B cell (primary cell): ENCODE data around the gene ZNF311. TPM values are rescaled to one million over a fixed set of nuclear protein-coding genes. Genes with fewer than 3 reads are reported as not detected.

Experiments used
- ATAC-seq: fragments of 200-7000 bp; cut with Tn5 transposase; one replicate; pipeline ENCODE4 v1.10.0; 2021; ENCODE audit warnings: low read depth, mild to moderate bottlenecking, moderate number of reproducible peaks, moderate library complexity
- CTCF ChIA-PET: fragments of 350-600 bp; sonication (Branson Sonifier 250); formaldehyde crosslinking; loops from one replicate; lab custom pipeline; 2021; ENCODE audit warnings: antibody characterized with exemption, inconsistent platforms; lab: Charles Lee
- POLR2A ChIA-PET: fragments of 350-600 bp; sonication (Branson Sonifier 250); formaldehyde crosslinking; loops from one replicate; lab custom pipeline; 2021; ENCODE audit warnings: antibody characterized with exemption; lab: Charles Lee
- DNase-seq: peaks from one replicate; pipeline ENCODE4 v3.0.0; 2013
- H2AFZ ChIP-seq: 2 replicates; pipeline ENCODE4 v1.6.1; 2012; ENCODE audit warnings: mild to moderate bottlenecking, low read depth, low read length; ENCODE audit not compliant: insufficient read depth, poor library complexity, severe bottlenecking
- H3K27ac ChIP-seq, 2 donors: 1 replicate in 1 of 2; 2 replicates in 1 of 2; pipeline ENCODE4 v1.5.1; 2012 to 2013; ENCODE audit warnings: low read length in 2 of 2, mild to moderate bottlenecking in 2 of 2, moderate library complexity in 1 of 2
- H3K27me3 ChIP-seq, 4 experiments: fragments of 200-600 bp in 1 of 4; sonication (generic) in 1 of 4; replicated peaks in 1 of 4; 1 replicate in 2 of 4; 2 replicates in 2 of 4; pipeline versions ENCODE4 v1.6.1 to v1.7.0; 2013 to 2016; ENCODE audit warnings: low read length in 3 of 4, mild to moderate bottlenecking in 2 of 4, mixed read lengths in 1 of 4, moderate library complexity in 1 of 4; ENCODE audit not compliant: insufficient read depth in 4 of 4, control insufficient read depth in 3 of 4; ENCODE audit errors: control extremely low read depth in 1 of 4
- H3K36me3 ChIP-seq, 2 experiments: replicated peaks in 1 of 2; 1 replicate in 1 of 2; 2 replicates in 1 of 2; pipeline versions ENCODE4 v1.6.1 to v1.7.1; 2013; ENCODE audit warnings: low read length in 1 of 2; ENCODE audit not compliant: insufficient read depth in 2 of 2, control insufficient read depth in 1 of 2; ENCODE audit errors: control extremely low read depth in 1 of 2, extremely low read depth in 1 of 2
- H3K4me1 ChIP-seq, 2 donors: fragments of 200-600 bp in 1 of 2; sonication (generic) in 1 of 2; 1 replicate in 1 of 2; 2 replicates in 1 of 2; pipeline versions ENCODE4 v1.5.1 to v1.6.1; 2013 to 2017; ENCODE audit warnings: low read length in 2 of 2; ENCODE audit not compliant: control insufficient read depth in 2 of 2, insufficient read depth in 2 of 2
- H3K4me2 ChIP-seq: replicated peaks from 2 replicates; pipeline ENCODE3; 2012; ENCODE audit warnings: mild to moderate bottlenecking, low read depth, low read length; ENCODE audit not compliant: poor library complexity, severe bottlenecking
- H3K4me3 ChIP-seq, 5 experiments: fragments of 200-600 bp in 1 of 5; sonication (generic) in 1 of 5; 1 replicate in 3 of 5; 2 replicates in 2 of 5; pipeline versions ENCODE4 v1.5.1 to v1.7.0; 2011 to 2016; ENCODE audit warnings: low read length in 4 of 5, mild to moderate bottlenecking in 4 of 5, low read depth in 2 of 5, control low read depth in 1 of 5, moderate library complexity in 1 of 5; ENCODE audit not compliant: insufficient read depth in 1 of 5; ENCODE audit errors: control extremely low read depth in 1 of 5, extremely low read depth in 1 of 5
- H3K79me2 ChIP-seq: fragments of 200-600 bp; sonication (generic); one replicate; pipeline ENCODE4 v1.6.0; 2016; ENCODE audit warnings: low read length; ENCODE audit not compliant: control insufficient read depth, insufficient read depth
- H3K9ac ChIP-seq: fragments of 200-600 bp; sonication (generic); 2 replicates; pipeline ENCODE4 v1.6.1; 2017; ENCODE audit warnings: mild to moderate bottlenecking, low read length, moderate library complexity
- H3K9me3 ChIP-seq, 3 donors: one replicate each; pipeline versions ENCODE4 v1.6.1 to v1.7.1; 2013; ENCODE audit warnings: low read length in 2 of 3; ENCODE audit not compliant: control insufficient read depth in 2 of 3, insufficient read depth in 1 of 3; ENCODE audit errors: control extremely low read depth in 1 of 3
- H4K20me1 ChIP-seq: 2 replicates; pipeline ENCODE4 v1.6.0; 2012; ENCODE audit warnings: mild to moderate bottlenecking, low read length; ENCODE audit not compliant: insufficient read depth, control insufficient read depth, poor library complexity, severe bottlenecking
- H3K27ac Mint-ChIP-seq: one replicate; pipeline ENCODE4 v1.8.0; 2021; ENCODE audit warnings: mixed read lengths
- H3K27me3 Mint-ChIP-seq: one replicate; pipeline ENCODE4 v1.8.0; 2021; ENCODE audit warnings: mixed read lengths
- H3K4me1 Mint-ChIP-seq: one replicate; pipeline ENCODE4 v1.8.0; 2021; ENCODE audit warnings: mixed read lengths
- H3K4me3 Mint-ChIP-seq: one replicate; pipeline ENCODE4 v1.8.0; 2021; ENCODE audit warnings: mixed read lengths
- H3K9me3 Mint-ChIP-seq: one replicate; pipeline ENCODE4 v1.8.0; 2022; ENCODE audit warnings: mixed read lengths; ENCODE audit not compliant: insufficient read depth
- EZH2 ChIP-seq: IDR thresholded peaks from 2 replicates; pipeline ENCODE4 v1.6.1; 2012; ENCODE audit warnings: borderline replicate concordance, low read depth, mild to moderate bottlenecking, moderate library complexity, low read length; ENCODE audit not compliant: insufficient read depth, poor library complexity, severe bottlenecking
- WGBS: methylation state at CpG from one replicate; pipeline ENCODE4 v1.1.5; 2013; ENCODE audit warnings: missing lambda C conversion rate; ENCODE audit not compliant: insufficient coverage; 5-methylcytosine and 5-hydroxymethylcytosine counted together
- intact Hi-C: fragments of 100-400 bp; cut with micrococcal nuclease; formaldehyde crosslinking; loops from one replicate; pipeline ENCODE4 v1.10.0; 2022
- polyA minus RNA-seq: library from RNA; depleted of rRNA, polyadenylated mRNA; stranded (reverse); fragments of >200 nt; gene quantifications from 2 replicates; pipeline ENCODE4 v1.2.3, GENCODE V29; 2012
- polyA plus RNA-seq: library from polyadenylated mRNA; depleted of rRNA; stranded (reverse); fragments of >200 nt; gene quantifications from 2 replicates; pipeline ENCODE4 v1.2.3, GENCODE V29; 2012
- total RNA-seq, 2 donors: library from RNA; stranded (reverse); fragments of 120-200 nt in 1 of 2; gene quantifications; 1 replicate in 1 of 2; 2 replicates in 1 of 2; pipeline versions ENCODE4 v1.2.3 to v1.2.4, GENCODE V29; 2013 to 2022
- TF ChIP-seq, protein P1 (sequence below): fragments of 200-600 bp; IDR thresholded peaks from one replicate; pipeline ENCODE4 v1.8.0; 2022; ENCODE audit warnings: antibody characterized with exemption, mild to moderate bottlenecking

Gene ZNF311
- total RNA-seq (0.10 and 0.17 TPM in 2 replicates), polyA plus RNA-seq (not detected in 2 replicates), polyA minus RNA-seq (not detected in 2 replicates)
- 0.05 TPM for total RNA-seq (2013)

DNA sequence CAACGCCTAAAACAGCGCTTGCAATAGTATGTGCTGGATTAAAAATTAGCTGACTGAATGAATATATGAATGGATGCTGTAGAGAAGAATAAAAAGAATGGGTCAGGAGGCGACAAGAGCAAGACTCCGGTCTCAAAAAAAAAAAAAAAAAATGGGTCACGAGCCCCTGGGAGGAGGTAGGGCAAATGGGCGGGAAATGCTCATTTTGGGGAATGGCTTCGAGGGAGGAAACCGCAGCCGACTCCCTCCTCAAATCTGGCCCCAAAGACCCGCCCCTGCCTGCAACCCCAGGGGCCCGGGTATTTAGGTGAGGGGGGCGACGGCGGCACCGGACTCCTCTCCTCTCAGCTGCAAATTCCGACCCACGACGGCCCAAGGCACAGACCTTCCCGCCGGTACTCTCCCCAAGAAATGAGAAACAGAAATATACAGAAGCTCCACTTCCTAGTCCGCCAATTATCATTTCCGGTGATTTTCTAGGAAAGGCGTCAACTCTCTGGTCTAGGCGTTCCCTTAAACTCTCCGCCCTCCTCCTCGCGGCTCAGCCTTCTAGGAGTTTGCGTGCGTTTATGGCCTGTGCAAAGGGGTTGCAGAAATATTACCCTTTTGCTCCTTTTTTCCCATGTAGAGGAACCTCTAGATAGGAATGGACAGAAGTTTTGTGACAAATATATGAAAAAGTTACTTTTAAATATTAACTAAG is at the start of gene ZNF311:
Gene ZNF311, minus strand, starts transcription at position 133 of the 703 bp plus-strand sequence. CDS start 1,361 bp downstream, outside the sequence.
- Histone ChIP-seq H3K79me2 (no peaks in the 10 kb centered on the region), H3K36me3 (no peaks in the 10 kb centered on the region), H4K20me1 (no peaks in the 10 kb centered on the region), H3K9me3 (peaks cover 0 to 8% (median 0%) of the 10 kb centered on the region in 3 donors), H3K27ac (no peak within 1 kb of the TSS), H3K4me3 (peak within 1 kb of the TSS in 4 of 5 experiments; percentile 1 to 56 (median 44)), H2AFZ (peak within 1 kb of the TSS; percentile 65), H3K27me3 (peaks cover 0 to 34% (median 23%) of the 10 kb centered on the region in 4 experiments), H3K4me1 (peaks cover 5 to 10% of the 10 kb centered on the region in 2 donors), H3K9ac (peak within 1 kb of the TSS; percentile 39), H3K4me2 (peak within 1 kb of the TSS; percentile 66)
- POLR2A ChIA-PET: no interaction called here
- 16% methylated on average over 14 of the region's 29 CpGs for WGBS
- peak within 1 kb of the TSS; percentile 80 for H3K4me3 Mint-ChIP-seq
- ATAC-seq (no peak), DNase-seq (peak; percentile 32)
- CTCF ChIA-PET: interaction anchor here (0.7 kb wide), 1 partner anchor 304 kb away, joined by 4 read pairs; no protein-coding TSS in a partner anchor
- peaks cover 5% of the 10 kb centered on the region for H3K4me1 Mint-ChIP-seq
- TF ChIP-seq, protein P1, sequence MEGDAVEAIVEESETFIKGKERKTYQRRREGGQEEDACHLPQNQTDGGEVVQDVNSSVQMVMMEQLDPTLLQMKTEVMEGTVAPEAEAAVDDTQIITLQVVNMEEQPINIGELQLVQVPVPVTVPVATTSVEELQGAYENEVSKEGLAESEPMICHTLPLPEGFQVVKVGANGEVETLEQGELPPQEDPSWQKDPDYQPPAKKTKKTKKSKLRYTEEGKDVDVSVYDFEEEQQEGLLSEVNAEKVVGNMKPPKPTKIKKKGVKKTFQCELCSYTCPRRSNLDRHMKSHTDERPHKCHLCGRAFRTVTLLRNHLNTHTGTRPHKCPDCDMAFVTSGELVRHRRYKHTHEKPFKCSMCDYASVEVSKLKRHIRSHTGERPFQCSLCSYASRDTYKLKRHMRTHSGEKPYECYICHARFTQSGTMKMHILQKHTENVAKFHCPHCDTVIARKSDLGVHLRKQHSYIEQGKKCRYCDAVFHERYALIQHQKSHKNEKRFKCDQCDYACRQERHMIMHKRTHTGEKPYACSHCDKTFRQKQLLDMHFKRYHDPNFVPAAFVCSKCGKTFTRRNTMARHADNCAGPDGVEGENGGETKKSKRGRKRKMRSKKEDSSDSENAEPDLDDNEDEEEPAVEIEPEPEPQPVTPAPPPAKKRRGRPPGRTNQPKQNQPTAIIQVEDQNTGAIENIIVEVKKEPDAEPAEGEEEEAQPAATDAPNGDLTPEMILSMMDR: no peak
- no peak for TF ChIP-seq EZH2
- H3K27ac Mint-ChIP-seq: no peak within 1 kb of the TSS
- intact Hi-C loops: no loop called here
- H3K27me3 Mint-ChIP-seq: peaks cover 53% of the 10 kb centered on the region
- no peaks in the 10 kb centered on the region for H3K9me3 Mint-ChIP-seq

DNA sequence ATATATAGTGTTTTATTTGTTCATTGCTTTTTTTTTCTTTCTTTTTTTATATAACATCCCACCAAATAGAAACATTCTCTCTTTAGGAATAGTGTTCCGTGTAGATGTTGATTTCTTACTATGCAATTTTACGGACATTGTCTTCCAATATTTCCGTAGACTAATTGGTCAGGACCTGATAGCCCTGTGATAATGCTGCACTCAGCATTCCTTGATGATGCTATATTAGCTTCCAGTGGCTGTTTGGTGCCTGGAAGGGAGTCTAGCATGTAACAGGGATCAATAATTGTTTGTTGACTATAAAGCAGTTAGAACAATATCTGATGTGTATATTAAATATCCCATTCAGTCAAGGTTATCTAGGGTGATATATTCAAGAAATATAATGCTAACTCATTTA is 46.6 kb upstream of the ZNF311 start:
- POLR2A ChIA-PET: no interaction called here
- no peak overlapping the region for H3K27ac ChIP-seq
- Mint-ChIP-seq H3K4me1 (no peaks in the 10 kb centered on the region), H3K9me3 (peaks cover 6% of the 10 kb centered on the region), H3K27ac (no peak overlapping the region), H3K4me3 (no peak overlapping the region), H3K27me3 (peaks cover 36% of the 10 kb centered on the region)
- H3K9me3 ChIP-seq: no peaks in the 10 kb centered on the region
- intact Hi-C loops: no loop called here
- no peak overlapping the region for H3K4me2 ChIP-seq
- H2AFZ ChIP-seq: no peak overlapping the region
- no peaks in the 10 kb centered on the region for H4K20me1 ChIP-seq
- H3K4me3 ChIP-seq: no peak overlapping the region
- H3K79me2 ChIP-seq: no peaks in the 10 kb centered on the region
- 94% methylated on average over 3 of the region's 3 CpGs for WGBS
- no peaks in the 10 kb centered on the region for H3K4me1 ChIP-seq
- no peak for ATAC-seq
- no peak for DNase-seq
- H3K36me3 ChIP-seq: no peaks in the 10 kb centered on the region
- H3K27me3 ChIP-seq: peaks cover 0 to 6% (median 0%) of the 10 kb centered on the region in 4 experiments
- CTCF ChIA-PET: no interaction called here
- TF ChIP-seq EZH2: no peak
- TF ChIP-seq, protein P1: no peak
- H3K9ac ChIP-seq: no peak overlapping the region
